GM12874 (cell line): ENCODE results near the gene GGNBP2.

Experiments used
- TF ChIP-seq, protein P1 (sequence below): IDR thresholded peaks from 2 replicates; pipeline ENCODE4 v1.5.1; 2011; ENCODE audit warnings: low read depth, mild to moderate bottlenecking, control low read depth, low read length, moderate library complexity; ENCODE audit not compliant: insufficient read depth

The GGNBP2 gene

DNA sequence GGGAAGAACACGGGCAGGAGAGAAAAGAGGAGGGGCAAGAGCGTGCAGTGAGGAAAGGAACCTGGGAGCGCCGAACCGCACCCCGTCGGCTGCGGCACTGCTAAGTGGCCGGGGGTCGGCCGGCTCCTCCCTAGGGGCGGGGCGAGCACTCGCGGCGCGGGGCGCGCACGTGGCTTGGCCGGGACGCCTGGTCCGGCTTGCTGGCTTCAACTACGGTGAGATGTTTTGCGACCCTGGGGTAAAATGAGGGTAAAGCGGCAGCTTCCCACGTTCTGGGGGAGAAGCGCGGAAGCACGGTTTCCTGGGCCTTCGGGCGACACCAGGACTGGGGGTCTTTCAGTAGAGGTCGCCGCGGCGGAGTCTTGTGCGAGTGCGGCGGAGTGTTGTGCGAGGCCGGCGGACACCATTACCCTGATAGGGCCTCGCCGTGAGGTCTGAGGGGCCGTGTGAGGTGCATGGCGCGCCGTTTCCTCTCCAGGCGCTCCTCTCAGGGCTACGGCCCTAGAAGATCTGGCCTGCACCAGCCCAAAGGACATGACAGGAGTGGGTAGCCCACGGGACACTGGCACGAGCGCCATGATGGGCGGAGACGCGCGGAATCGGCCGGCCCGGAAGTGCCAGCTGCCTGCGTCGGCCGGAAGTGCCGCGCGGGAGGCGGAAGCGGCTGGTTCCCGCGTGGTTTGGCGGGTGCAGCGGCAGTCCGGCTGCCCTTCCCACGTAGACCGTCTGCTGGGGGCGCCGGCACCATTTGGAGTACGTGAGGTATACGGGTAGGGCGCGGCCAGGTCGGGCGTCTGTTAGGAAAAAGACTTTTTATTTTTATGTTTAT lies 9.7 kb upstream of the GGNBP2 start, which contains the start of the genes MYO19 and PIGW:
Gene MYO19 (minus strand): TSS at position 29 of the 829 bp plus-strand sequence. CDS start 2,330 bp downstream, outside the sequence.
Gene PIGW (plus strand): TSS at position 148 of the 829 bp plus-strand sequence. CDS start 2,115 bp downstream, outside the sequence.
- TF ChIP-seq, protein P1, sequence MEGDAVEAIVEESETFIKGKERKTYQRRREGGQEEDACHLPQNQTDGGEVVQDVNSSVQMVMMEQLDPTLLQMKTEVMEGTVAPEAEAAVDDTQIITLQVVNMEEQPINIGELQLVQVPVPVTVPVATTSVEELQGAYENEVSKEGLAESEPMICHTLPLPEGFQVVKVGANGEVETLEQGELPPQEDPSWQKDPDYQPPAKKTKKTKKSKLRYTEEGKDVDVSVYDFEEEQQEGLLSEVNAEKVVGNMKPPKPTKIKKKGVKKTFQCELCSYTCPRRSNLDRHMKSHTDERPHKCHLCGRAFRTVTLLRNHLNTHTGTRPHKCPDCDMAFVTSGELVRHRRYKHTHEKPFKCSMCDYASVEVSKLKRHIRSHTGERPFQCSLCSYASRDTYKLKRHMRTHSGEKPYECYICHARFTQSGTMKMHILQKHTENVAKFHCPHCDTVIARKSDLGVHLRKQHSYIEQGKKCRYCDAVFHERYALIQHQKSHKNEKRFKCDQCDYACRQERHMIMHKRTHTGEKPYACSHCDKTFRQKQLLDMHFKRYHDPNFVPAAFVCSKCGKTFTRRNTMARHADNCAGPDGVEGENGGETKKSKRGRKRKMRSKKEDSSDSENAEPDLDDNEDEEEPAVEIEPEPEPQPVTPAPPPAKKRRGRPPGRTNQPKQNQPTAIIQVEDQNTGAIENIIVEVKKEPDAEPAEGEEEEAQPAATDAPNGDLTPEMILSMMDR: no peak

DNA sequence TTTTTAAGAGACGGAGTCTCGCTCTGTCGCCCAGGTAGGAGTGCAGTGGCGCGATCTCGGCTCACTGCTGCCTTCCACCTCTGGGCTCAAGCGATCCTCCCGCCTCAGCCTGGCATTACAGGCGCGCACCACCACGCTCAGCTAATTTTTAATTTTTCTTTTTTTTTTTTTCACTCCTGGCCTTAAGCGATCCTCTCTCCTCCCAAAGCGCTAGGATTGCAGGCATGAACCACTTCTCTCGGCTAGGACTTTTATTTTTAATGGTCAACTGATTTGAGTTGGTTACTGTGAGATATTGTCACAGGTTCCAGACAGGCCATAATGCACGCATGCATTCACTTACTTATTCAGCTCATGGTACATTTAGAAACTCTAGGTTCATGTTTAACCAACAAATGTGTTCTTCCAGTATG lies 9.0 kb upstream of the GGNBP2 start:
- TF ChIP-seq, protein P1: no peak

DNA sequence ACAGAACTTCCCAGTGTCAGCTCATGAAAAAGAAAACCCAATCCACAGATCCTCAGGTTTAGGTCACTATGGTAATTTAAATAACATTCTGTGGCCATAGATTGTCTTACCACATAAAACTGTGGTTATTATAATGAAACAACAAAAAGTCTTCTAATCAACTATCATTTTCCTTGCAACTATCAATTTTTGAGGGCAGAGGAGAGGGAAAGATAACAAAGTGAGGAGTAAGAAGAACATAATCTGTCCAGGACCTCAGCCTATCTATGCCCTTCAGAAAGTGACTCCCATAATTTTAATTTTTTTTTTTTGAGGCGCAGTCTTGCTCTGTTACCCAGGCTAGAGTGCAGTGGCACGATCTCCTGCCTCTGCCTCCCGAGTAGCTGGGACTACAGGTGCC lies 4.0 kb upstream of the GGNBP2 start:
- TF ChIP-seq, protein P1: no peak

DNA sequence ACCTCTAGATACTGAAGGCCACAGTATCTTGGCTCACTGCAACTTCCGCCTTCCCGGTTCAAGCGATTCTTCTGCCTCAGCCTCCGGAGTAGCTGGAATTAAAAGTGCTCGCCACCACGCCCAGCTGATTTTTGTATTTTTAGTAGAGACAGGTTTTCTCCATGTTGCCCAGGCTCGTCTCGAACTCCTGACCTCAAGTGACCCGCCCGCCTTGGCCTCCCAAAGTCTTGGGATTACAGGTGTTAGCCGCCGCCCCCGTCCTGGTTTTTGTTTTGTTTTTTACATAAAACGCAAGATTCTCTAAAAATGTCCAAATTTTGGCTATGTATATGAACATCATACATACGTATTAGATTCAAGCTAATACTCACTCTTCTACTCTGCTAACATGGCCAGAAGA lies 2.0 kb upstream of the GGNBP2 start:
- TF ChIP-seq, protein P1: no peak

DNA sequence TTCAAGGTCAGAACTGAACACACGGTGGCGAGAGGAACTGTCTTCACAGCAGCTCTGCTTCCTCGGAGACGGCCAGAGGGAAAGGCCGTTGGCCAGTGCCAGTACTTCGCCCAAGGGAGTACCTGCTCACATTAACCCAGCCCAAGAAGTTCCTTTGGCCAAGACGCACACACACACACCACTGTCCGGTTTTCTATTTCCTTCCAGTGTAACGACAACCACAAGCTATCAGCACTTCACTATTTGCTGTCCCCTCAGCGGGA lies 744 bp upstream of the GGNBP2 start:
- TF ChIP-seq, protein P1: 0 out of 2 replicates have a peak, but pooled peaks have one; percentile 17

DNA sequence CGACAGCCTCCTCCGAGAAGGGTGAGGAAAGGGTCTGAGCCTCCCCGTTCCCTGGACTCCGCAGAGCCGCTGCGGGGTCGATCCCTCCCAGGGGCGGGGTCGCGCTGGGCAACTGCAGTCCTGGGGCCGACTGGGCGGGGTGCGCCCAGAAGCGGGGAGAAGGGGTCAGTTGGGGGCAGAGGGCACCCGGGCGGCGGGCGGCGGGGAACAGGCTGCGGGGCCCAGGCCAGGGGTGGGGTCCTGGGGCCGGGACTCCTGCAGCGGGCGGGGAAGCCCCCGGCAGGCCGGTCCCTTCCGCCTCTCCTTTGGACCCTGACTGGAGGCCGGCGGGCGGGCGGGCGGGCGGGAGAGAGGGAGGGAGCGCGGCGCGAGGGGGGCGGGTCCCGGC lies 352 bp downstream of the GGNBP2 start:
- TF ChIP-seq, protein P1: no peak

DNA sequence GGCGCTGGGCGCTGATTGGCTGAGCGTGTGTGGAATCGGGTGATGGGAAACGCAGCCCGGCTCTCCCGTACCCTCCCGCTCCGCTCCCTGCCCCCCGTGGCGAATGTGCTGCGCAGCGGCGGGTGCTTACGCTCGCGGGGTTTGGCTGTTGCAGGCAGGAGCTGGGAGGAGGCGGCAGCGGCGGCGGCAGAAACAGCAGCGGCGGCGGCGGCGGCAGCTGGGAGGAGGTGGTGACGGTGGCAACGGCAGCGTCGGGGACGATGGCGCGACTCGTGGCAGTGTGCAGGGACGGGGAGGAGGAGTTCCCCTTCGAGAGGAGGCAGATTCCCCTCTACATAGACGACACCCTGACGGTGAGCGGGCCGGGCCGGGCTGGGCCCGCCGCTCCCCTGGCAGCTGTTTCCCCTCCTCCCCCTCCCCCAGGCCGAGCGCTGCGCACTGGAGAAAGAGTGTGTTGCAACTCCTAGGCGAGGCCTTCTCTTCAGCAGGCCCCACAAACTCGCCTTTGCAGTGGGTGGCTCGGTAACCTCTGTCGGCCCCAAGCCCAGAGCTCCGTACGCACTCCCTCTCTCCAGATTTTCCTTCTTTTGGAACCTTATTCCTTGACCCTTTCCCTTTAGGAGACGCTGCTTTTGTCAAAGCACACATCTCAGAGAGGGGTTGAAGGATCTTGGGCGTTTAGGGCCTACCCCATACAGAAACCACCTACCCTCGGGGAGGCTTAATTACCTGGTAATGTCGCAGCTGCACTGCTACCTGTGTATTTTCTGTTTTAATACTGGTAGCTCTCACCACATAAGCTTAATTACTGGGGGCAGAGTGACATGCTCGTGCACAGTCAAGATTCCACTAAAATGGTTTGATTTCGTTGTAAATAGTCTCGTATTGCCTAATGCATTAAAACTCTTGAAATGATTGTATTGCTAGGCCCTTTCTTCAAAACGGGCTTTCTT lies 1.0 kb downstream of the GGNBP2 start:
- TF ChIP-seq, protein P1: 0 out of 2 replicates have a peak, but pooled peaks have one; percentile 13
